ENCODE results near the gene CARF. TPM values are rescaled to one million over a fixed set of nuclear protein-coding genes. Genes with fewer than 3 reads are reported as not detected.

Gene CARF
- total and polyA plus RNA-seq, 2 donors (not counting 1 experiment from before 2014, with no cell fraction given) = 11.3 to 27.5 TPM

DNA sequence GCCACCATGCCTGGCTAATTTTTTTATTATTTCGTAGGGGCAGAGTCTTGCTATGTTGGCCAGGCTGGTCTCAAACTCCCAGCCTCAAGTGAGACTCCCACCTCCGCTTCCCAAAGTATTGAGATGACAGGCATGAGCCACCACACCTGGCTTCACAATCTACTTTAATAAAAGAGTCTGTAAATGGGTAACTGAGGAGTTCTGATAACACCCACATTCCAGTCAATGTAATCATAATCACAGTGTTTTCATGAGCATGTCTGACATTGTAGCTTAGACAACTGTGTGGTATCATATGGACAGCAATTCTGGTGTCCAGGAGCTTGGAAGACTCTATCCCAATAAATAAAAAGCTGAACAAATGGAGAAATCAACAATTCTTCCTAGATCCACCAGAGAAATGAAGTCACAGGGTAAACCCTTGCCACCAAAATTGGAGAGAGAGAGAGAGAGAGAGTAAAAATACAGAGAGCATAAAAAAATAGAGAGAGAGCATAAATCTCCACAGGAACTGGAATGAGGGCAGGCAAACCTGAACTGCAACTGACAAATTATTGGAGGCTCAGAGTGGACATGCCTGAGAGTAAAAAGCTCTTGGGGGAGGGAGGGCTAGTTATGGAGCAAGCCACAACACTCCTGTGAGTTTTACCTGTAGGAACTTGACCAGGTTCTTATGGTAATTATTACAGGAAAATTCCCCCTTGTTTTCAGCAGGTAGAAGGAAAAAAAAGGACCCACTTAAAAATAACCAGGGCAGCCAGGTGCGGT lies 90.2 kb downstream of the CARF start:
- H3K4me3 Mint-ChIP-seq = no peak overlapping the region
- intact Hi-C loops (cut with micrococcal nuclease) = no loop called here
- CTCF ChIA-PET = no interaction called here

DNA sequence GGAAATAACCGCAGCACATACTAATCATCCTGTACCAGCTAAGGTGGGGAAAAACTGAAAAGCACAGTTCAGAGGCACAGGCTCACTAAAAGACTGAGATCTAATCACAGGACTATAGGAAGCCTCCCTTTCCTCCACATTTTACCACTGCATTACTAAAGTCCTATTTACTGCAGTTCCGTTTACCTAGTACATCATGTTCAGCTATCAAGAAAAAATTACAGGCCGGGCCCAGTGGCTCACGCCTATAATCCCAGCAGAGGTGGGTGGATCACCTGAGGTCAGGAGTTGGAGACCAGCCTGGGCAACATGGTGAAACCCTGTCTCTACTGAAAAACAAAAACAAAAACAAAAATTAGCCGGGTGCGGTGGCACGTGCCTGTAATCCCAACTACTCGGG lies 91.6 kb downstream of the CARF start:
- DNase-seq (no peak), ATAC-seq (ENCODE audit: low read depth) (no peak)
- no peak overlapping the region for H3K9ac ChIP-seq (ENCODE audit: low read length)
- H3K27me3 Mint-ChIP-seq = peaks cover 22% of the 10 kb centered on the region
- H3K4me1 ChIP-seq (ENCODE audit: control insufficient read depth in 2 of 2, insufficient read depth in 2 of 2, low read length in 2 of 2) = no peaks in the 10 kb centered on the region
- H3K27ac Mint-ChIP-seq = no peak overlapping the region
- ChIA-PET CTCF (no interaction called here), POLR2A (no interaction called here)
- intact Hi-C loops (cut with micrococcal nuclease) = no loop called here
- no peaks in the 10 kb centered on the region for H3K9me3 Mint-ChIP-seq (ENCODE audit: insufficient read depth)
- TF ChIP-seq, protein P1, sequence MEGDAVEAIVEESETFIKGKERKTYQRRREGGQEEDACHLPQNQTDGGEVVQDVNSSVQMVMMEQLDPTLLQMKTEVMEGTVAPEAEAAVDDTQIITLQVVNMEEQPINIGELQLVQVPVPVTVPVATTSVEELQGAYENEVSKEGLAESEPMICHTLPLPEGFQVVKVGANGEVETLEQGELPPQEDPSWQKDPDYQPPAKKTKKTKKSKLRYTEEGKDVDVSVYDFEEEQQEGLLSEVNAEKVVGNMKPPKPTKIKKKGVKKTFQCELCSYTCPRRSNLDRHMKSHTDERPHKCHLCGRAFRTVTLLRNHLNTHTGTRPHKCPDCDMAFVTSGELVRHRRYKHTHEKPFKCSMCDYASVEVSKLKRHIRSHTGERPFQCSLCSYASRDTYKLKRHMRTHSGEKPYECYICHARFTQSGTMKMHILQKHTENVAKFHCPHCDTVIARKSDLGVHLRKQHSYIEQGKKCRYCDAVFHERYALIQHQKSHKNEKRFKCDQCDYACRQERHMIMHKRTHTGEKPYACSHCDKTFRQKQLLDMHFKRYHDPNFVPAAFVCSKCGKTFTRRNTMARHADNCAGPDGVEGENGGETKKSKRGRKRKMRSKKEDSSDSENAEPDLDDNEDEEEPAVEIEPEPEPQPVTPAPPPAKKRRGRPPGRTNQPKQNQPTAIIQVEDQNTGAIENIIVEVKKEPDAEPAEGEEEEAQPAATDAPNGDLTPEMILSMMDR (IDR thresholded peaks at IDR 0.05) = no peak
- TF ChIP-seq EZH2 (IDR thresholded peaks at IDR 0.05; ENCODE audit: borderline replicate concordance, insufficient read depth, low read depth, low read length, poor library complexity, severe bottlenecking) = no peak
- H3K9me3 ChIP-seq (ENCODE audit: control extremely low read depth in 1 of 3, control insufficient read depth in 2 of 3, insufficient read depth in 1 of 3, low read length in 2 of 3) = peaks cover 0 to 4% (median 0%) of the 10 kb centered on the region in 3 donors
- no peaks in the 10 kb centered on the region for H4K20me1 ChIP-seq (ENCODE audit: control insufficient read depth, insufficient read depth, low read length, poor library complexity, severe bottlenecking)
- H3K4me3 ChIP-seq (ENCODE audit: control extremely low read depth in 1 of 5, extremely low read depth in 1 of 5, insufficient read depth in 1 of 5, low read depth in 2 of 5, low read length in 4 of 5) = no peak overlapping the region
- H3K4me1 Mint-ChIP-seq = no peaks in the 10 kb centered on the region
- H3K4me2 ChIP-seq (replicated peaks; ENCODE audit: low read depth, low read length, poor library complexity, severe bottlenecking) = no peak overlapping the region
- H3K27ac ChIP-seq (ENCODE audit: low read length in 2 of 2) = no peak overlapping the region
- H3K27me3 ChIP-seq (replicated peaks in 1 of 4; ENCODE audit: control extremely low read depth in 1 of 4, control insufficient read depth in 3 of 4, insufficient read depth in 4 of 4, low read length in 3 of 4) = no peaks in the 10 kb centered on the region
- H3K79me2 ChIP-seq (ENCODE audit: control insufficient read depth, insufficient read depth, low read length) = no peaks in the 10 kb centered on the region
- no peak overlapping the region for H3K4me3 Mint-ChIP-seq
- H3K36me3 ChIP-seq (replicated peaks in 1 of 2; ENCODE audit: control extremely low read depth in 1 of 2, control insufficient read depth in 1 of 2, extremely low read depth in 1 of 2, insufficient read depth in 2 of 2, low read length in 1 of 2) = no peaks in the 10 kb centered on the region
- 100% methylated on average over 1 of the region's 8 CpGs for WGBS (ENCODE audit: insufficient coverage)
- no peak overlapping the region for H2AFZ ChIP-seq (ENCODE audit: insufficient read depth, low read depth, low read length, poor library complexity, severe bottlenecking)

More for the DNA sequence above, 90.2 kb downstream of the CARF start:
- POLR2A ChIA-PET = no interaction called here
- TF ChIP-seq, protein P1 (IDR thresholded peaks at IDR 0.05) = no peak
- TF ChIP-seq EZH2 (IDR thresholded peaks at IDR 0.05; ENCODE audit: borderline replicate concordance, insufficient read depth, low read depth, low read length, poor library complexity, severe bottlenecking) = no peak
- Histone ChIP-seq H3K9me3 (ENCODE audit: control extremely low read depth in 1 of 3, control insufficient read depth in 2 of 3, insufficient read depth in 1 of 3, low read length in 2 of 3) (peaks cover 0 to 2% (median 0%) of the 10 kb centered on the region in 3 donors), H3K9ac (ENCODE audit: low read length) (no peak overlapping the region), H3K36me3 (replicated peaks in 1 of 2; ENCODE audit: control extremely low read depth in 1 of 2, control insufficient read depth in 1 of 2, extremely low read depth in 1 of 2, insufficient read depth in 2 of 2, low read length in 1 of 2) (no peaks in the 10 kb centered on the region), H3K4me2 (replicated peaks; ENCODE audit: low read depth, low read length, poor library complexity, severe bottlenecking) (no peak overlapping the region), H3K79me2 (ENCODE audit: control insufficient read depth, insufficient read depth, low read length) (no peaks in the 10 kb centered on the region), H2AFZ (ENCODE audit: insufficient read depth, low read depth, low read length, poor library complexity, severe bottlenecking) (no peak overlapping the region), H3K27me3 (replicated peaks in 1 of 4; ENCODE audit: control extremely low read depth in 1 of 4, control insufficient read depth in 3 of 4, insufficient read depth in 4 of 4, low read length in 3 of 4) (no peaks in the 10 kb centered on the region), H3K4me1 (ENCODE audit: control insufficient read depth in 2 of 2, insufficient read depth in 2 of 2, low read length in 2 of 2) (no peaks in the 10 kb centered on the region), H3K27ac (ENCODE audit: low read length in 2 of 2) (no peak overlapping the region), H3K4me3 (ENCODE audit: control extremely low read depth in 1 of 5, extremely low read depth in 1 of 5, insufficient read depth in 1 of 5, low read depth in 2 of 5, low read length in 4 of 5) (no peak overlapping the region), H4K20me1 (ENCODE audit: control insufficient read depth, insufficient read depth, low read length, poor library complexity, severe bottlenecking) (no peaks in the 10 kb centered on the region)
- 100% methylated on average over 1 of the region's 3 CpGs for WGBS (ENCODE audit: insufficient coverage)
- Mint-ChIP-seq H3K9me3 (ENCODE audit: insufficient read depth) (no peaks in the 10 kb centered on the region), H3K27me3 (peaks cover 20% of the 10 kb centered on the region), H3K27ac (no peak overlapping the region), H3K4me1 (no peaks in the 10 kb centered on the region)
- ATAC-seq (ENCODE audit: low read depth) (no peak), DNase-seq (no peak)
